ENCODE data around the gene FABP7. TPM values are rescaled to one million over a fixed set of nuclear protein-coding genes. Genes with fewer than 3 reads are reported as not detected.

Gene FABP7
- total RNA-seq, 1 donor from 2014 or later, result not detected

- DNase-seq (ENCODE audit: low spot score), result no peak
- intact Hi-C loops (cut with DNase I), result no loop called here
Measured at GRCh38 chr6:122821095-122821494, 41.6 kb downstream of the FABP7 start.

- intact Hi-C loops (cut with DNase I), result no loop called here
Measured at GRCh38 chr6:122825163-122825562, 45.6 kb downstream of the FABP7 start.

GRCh38 chr6:122829456-122829855, 49.9 kb downstream of the FABP7 start:
- no peak for DNase-seq (ENCODE audit: low spot score)
- intact Hi-C loops (cut with DNase I), result no loop called here

More at GRCh38 chr6:122825163-122825562, 45.6 kb downstream of the FABP7 start:
- no peak for DNase-seq (ENCODE audit: low spot score)

- intact Hi-C loops (cut with DNase I), result no loop called here
- DNase-seq (ENCODE audit: low spot score), result no peak
Measured at GRCh38 chr6:122831511-122831910, 52.0 kb downstream of the FABP7 start.

- intact Hi-C loops (cut with DNase I), result no loop called here
- DNase-seq (ENCODE audit: low spot score), result no peak
Measured at GRCh38 chr6:122832459-122832858, 52.9 kb downstream of the FABP7 start.

GRCh38 chr6:122833021-122833491, 53.5 kb downstream of the FABP7 start:
- intact Hi-C loops (cut with DNase I), result no loop called here
- DNase-seq (ENCODE audit: low spot score), result no peak

Other genes with a start within 250 kb of the FABP7 start
- 0.38 TPM for gene PKIB, start 169.3 kb upstream of the FABP7 start, total RNA-seq
- 2.6 TPM for gene SMPDL3A, start 9.5 kb downstream of the FABP7 start, total RNA-seq
- gene CLVS2, start 216.5 kb downstream of the FABP7 start, total RNA-seq, result not detected

Measured in cardiac septum (tissue), 1 donor.